Measurements from ENCODE around the gene BSN.

BSN gene

GRCh38 chr3:49709852-49710251 lies 155.6 kb downstream of the BSN start:
- H3K4me1 ChIP-seq = no peaks in the 10 kb centered on the region
- no peak overlapping the region for H3K4me3 ChIP-seq
- no peak for DNase-seq
- H3K27me3 ChIP-seq = no peaks in the 10 kb centered on the region
- TF ChIP-seq, protein P1, sequence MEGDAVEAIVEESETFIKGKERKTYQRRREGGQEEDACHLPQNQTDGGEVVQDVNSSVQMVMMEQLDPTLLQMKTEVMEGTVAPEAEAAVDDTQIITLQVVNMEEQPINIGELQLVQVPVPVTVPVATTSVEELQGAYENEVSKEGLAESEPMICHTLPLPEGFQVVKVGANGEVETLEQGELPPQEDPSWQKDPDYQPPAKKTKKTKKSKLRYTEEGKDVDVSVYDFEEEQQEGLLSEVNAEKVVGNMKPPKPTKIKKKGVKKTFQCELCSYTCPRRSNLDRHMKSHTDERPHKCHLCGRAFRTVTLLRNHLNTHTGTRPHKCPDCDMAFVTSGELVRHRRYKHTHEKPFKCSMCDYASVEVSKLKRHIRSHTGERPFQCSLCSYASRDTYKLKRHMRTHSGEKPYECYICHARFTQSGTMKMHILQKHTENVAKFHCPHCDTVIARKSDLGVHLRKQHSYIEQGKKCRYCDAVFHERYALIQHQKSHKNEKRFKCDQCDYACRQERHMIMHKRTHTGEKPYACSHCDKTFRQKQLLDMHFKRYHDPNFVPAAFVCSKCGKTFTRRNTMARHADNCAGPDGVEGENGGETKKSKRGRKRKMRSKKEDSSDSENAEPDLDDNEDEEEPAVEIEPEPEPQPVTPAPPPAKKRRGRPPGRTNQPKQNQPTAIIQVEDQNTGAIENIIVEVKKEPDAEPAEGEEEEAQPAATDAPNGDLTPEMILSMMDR (IDR thresholded peaks at IDR 0.05) = no peak
- H3K27ac ChIP-seq = no peak overlapping the region
- H3K36me3 ChIP-seq = peaks cover 16 to 79% (median 19%) of the 10 kb centered on the region in 3 donors
- intact Hi-C loops (cut with DNase I; ENCODE audit: low total_unique reads) = loop anchor here (10.0 kb wide), 1 partner anchor 105 kb away; the partner anchor contains the start of gene UBA7
- no peaks in the 10 kb centered on the region for H3K9me3 ChIP-seq

DNA sequence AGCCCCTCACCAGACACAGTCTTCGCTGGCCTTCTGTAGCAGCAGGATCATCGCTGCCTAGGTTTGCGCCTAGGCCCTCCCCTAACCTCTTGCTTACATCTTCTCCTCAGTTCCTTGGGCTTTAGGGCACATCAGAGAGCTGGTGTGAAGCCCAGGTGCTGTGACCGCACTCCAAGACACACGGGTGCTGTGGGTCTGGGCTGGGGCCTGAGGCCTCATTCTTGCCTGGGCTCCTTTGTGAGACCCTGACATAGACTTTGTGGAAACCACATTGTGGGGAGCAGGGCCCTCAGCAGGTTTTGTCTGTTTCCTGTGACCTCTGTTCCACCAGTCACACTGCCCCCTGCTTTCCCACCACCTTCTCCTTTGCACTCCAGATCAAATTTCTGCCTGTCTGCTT lies 157.2 kb downstream of the BSN start:
- Histone ChIP-seq H3K4me1 (no peaks in the 10 kb centered on the region), H3K9me3 (no peaks in the 10 kb centered on the region), H3K4me3 (no peak overlapping the region), H3K36me3 (peaks cover 10 to 79% (median 20%) of the 10 kb centered on the region in 3 donors), H3K27me3 (no peaks in the 10 kb centered on the region), H3K27ac (no peak overlapping the region)
- TF ChIP-seq, protein P1 (IDR thresholded peaks at IDR 0.05) = no peak
- DNase-seq = no peak
- intact Hi-C loops (cut with DNase I; ENCODE audit: low total_unique reads) = no loop called here

DNA sequence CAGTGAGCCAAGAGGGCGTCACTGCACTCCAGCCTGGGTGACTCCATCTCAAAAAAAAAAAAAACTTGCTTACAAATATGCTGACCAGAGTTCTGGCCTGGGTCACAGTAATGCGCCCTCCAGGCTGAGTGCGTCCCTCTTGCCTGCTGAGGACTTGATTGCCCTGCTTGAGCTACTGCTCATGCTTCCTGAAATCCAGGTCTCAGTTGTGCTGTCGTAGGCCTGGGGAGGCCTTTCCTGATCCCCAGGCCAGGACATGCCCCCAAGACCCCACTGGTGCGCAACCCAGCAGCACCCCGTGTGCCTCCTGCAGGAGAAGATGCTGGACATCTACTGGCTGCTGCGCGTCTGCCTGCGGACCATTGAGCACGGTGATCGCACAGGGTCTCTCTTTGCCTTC lies 157.9 kb downstream of the BSN start:
- DNase-seq = no peak
- intact Hi-C loops (cut with DNase I; ENCODE audit: low total_unique reads) = no loop called here
- Histone ChIP-seq H3K4me3 (no peak overlapping the region), H3K4me1 (no peaks in the 10 kb centered on the region), H3K36me3 (peaks cover 10 to 78% (median 16%) of the 10 kb centered on the region in 3 donors), H3K9me3 (no peaks in the 10 kb centered on the region), H3K27ac (no peak overlapping the region), H3K27me3 (no peaks in the 10 kb centered on the region)
- TF ChIP-seq, protein P1 (IDR thresholded peaks at IDR 0.05) = no peak

DNA sequence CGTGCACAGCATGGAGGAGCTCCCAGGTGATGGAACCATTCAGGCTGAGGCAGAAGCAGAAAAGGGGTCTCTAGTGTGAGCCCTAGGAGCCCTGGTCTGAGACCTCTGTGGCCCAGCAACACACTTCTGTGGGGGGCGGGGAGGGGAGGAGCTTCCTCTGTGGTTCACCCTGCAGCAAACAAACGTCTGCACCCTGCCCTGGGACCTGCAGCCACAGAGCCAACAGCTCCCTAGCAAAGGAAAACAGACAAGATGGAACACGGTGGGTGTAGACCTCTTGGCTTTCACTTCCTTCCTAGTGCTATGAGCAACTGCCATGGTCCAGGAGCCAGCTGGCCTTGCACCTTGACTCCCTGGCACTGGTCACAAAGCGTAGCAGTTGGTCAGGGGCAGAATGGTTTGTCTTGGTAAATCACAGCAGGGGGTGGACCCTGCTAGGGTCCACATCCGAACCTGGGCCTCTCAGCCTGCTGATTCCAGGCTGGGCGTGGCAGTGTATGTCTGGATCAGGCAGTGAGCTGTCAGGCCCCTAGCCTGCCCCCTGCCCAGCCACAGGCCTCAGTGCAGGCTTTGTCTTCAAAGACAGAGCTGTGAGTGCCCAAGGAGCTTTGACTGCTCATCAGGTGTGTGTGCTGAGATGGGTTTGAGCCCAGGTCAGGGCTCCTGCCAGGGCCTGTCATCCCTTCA lies 158.5 kb downstream of the BSN start:
- intact Hi-C loops (cut with DNase I; ENCODE audit: low total_unique reads) = no loop called here
- Histone ChIP-seq H3K4me1 (no peaks in the 10 kb centered on the region), H3K27ac (no peak overlapping the region), H3K27me3 (no peaks in the 10 kb centered on the region), H3K4me3 (no peak overlapping the region), H3K36me3 (peaks cover 10 to 72% (median 16%) of the 10 kb centered on the region in 3 donors), H3K9me3 (no peaks in the 10 kb centered on the region)
- DNase-seq = peak in 1 of 2 donors; percentile 53
- TF ChIP-seq, protein P1 (IDR thresholded peaks at IDR 0.05) = no peak

DNA sequence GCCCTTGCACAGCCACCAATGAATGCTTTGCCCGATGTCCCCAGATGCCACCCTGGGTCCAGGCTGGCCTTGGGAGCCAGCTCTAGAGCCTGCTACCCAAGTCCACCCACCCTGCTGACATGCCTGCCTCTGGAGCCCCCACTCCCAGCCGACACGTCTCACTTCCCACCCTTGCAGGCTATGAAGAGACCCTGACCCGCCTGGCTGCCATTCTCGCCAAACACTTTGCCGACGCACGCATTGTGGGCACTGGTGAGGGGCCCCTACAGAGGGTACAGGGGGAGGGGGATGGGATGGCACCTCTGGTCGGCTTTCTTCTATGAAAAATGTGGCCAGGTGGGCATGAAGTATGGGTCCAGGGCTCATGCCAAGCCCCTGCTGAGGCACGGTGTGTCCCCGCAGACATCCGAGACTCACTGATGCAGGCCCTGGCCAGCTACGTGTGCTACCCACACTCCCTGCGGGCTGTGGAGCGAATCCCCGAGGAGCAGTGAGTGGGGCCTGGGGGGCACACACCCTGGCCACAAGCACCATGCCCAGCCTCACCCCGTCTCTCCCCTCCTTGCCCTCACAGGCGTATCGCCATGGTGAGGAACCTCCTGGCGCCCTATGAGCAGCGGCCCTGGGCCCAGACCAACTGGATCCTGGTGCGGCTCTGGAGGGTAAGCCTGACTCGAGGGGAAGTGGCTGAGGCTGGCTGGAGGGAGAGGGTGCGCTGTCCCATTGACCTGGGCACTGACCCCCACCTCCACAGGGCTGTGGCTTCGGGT lies 159.2 kb downstream of the BSN start:
- TF ChIP-seq, protein P1 (IDR thresholded peaks at IDR 0.05) = no peak
- H3K4me3 ChIP-seq = no peak overlapping the region
- H3K9me3 ChIP-seq = no peaks in the 10 kb centered on the region
- H3K27me3 ChIP-seq = no peaks in the 10 kb centered on the region
- no peak for DNase-seq
- peaks cover 10 to 64% (median 16%) of the 10 kb centered on the region in 3 donors for H3K36me3 ChIP-seq
- peaks cover 0 to 5% (median 1%) of the 10 kb centered on the region in 4 donors for H3K4me1 ChIP-seq
- intact Hi-C loops (cut with DNase I; ENCODE audit: low total_unique reads) = no loop called here
- no peak overlapping the region for H3K27ac ChIP-seq

Data from tibial artery (tissue), 4 donors.